DMS53 (cell line): Measurements from ENCODE around the gene MBTPS2.

Experiments used
- DNase-seq: peaks from one replicate; lab custom pipeline; 2025; lab: John Stamatoyannopoulos, UW

Gene MBTPS2

GRCh38 chrX:21934414-21934813, 95.0 kb downstream of the MBTPS2 start:
- DNase-seq, result no peak
